NCI-H1930 (cell line): ENCODE data around the gene KLHL26.
"Not testable (repeated sequence)": the region's sequence is repeated elsewhere in the genome, so short reads cannot be mapped to it uniquely, and the experiment has no call there.

ENCODE experiments used
- DNase-seq, 2 experiments: peaks; one replicate each; lab custom pipeline; 2025; lab: John Stamatoyannopoulos, UW

Gene KLHL26

GRCh38 chr19:18662972-18663732, 26.3 kb downstream of the KLHL26 start:
- DNase-seq, result no peak

- DNase-seq, result no peak
Observed at GRCh38 chr19:18663940-18664530, 27.2 kb downstream of the KLHL26 start.

GRCh38 chr19:18665771-18666202, 29.0 kb downstream of the KLHL26 start:
- no peak for DNase-seq

- DNase-seq, result no peak
Observed at GRCh38 chr19:18666317-18666716, 29.5 kb downstream of the KLHL26 start.

GRCh38 chr19:18666784-18667183, 30.0 kb downstream of the KLHL26 start:
- DNase-seq, result no peak

GRCh38 chr19:18667531-18668251, 30.9 kb downstream of the KLHL26 start:
- DNase-seq, result no peak

GRCh38 chr19:18668252-18668631, 31.4 kb downstream of the KLHL26 start:
- DNase-seq, result no peak

GRCh38 chr19:18668744-18669523, 32.1 kb downstream of the KLHL26 start:
- no peak for DNase-seq

GRCh38 chr19:18669524-18669817, 32.6 kb downstream of the KLHL26 start:
- no peak for DNase-seq

GRCh38 chr19:18669883-18670282, 33.1 kb downstream of the KLHL26 start:
- no peak for DNase-seq

- no peak for DNase-seq
Observed at GRCh38 chr19:18670312-18670711, 33.5 kb downstream of the KLHL26 start.

- DNase-seq, result no peak
Observed at GRCh38 chr19:18671303-18672043, 34.6 kb downstream of the KLHL26 start.

GRCh38 chr19:18672044-18672451, 35.2 kb downstream of the KLHL26 start:
- no peak for DNase-seq

GRCh38 chr19:18672606-18673337, 35.9 kb downstream of the KLHL26 start:
- DNase-seq, result no peak

- DNase-seq, result no peak
Observed at GRCh38 chr19:18674616-18675015, 37.8 kb downstream of the KLHL26 start.

GRCh38 chr19:18675779-18676178, 39.0 kb downstream of the KLHL26 start:
- no peak for DNase-seq

GRCh38 chr19:18676692-18677091, 39.9 kb downstream of the KLHL26 start:
- no peak for DNase-seq

- DNase-seq, result no peak
Observed at GRCh38 chr19:18677156-18677555, 40.3 kb downstream of the KLHL26 start.

- DNase-seq, result not testable (repeated sequence)
Observed at GRCh38 chr19:18680148-18680547, 43.3 kb downstream of the KLHL26 start.

- no peak for DNase-seq
Observed at GRCh38 chr19:18682807-18683108, 45.9 kb downstream of the KLHL26 start.
